Hepatocyte (in vitro differentiated cells): ENCODE data around the gene C14orf119. TPM values are rescaled to one million over a fixed set of nuclear protein-coding genes. Genes with fewer than 3 reads are reported as not detected.

ENCODE experiments used
- DNase-seq: peaks from one replicate; pipeline ENCODE4 v3.0.0-alpha.2; 2016; ENCODE audit warnings: low spot score
- H2AFZ ChIP-seq: fragments of 200-600 bp; sonication (generic); 2 replicates; pipeline ENCODE4 v1.6.0; 2016; ENCODE audit warnings: antibody characterized with exemption, mild to moderate bottlenecking
- H3K27ac ChIP-seq: fragments of 200-600 bp; sonication (generic); 2 replicates; pipeline ENCODE4 v1.5.1; 2016; ENCODE audit warnings: mild to moderate bottlenecking
- H3K27me3 ChIP-seq: fragments of 200-600 bp; sonication (generic); 2 replicates; pipeline ENCODE4 v1.6.1; 2016
- H3K36me3 ChIP-seq: fragments of 200-600 bp; sonication (generic); replicated peaks from 2 replicates; pipeline ENCODE4 v1.5.1; 2016; ENCODE audit warnings: low read depth; ENCODE audit not compliant: insufficient read depth
- H3K4me1 ChIP-seq: fragments of 200-600 bp; sonication (generic); 2 replicates; pipeline ENCODE4 v1.5.1; 2016; ENCODE audit warnings: mild to moderate bottlenecking, moderate library complexity; ENCODE audit not compliant: insufficient read depth
- H3K4me2 ChIP-seq: fragments of 200-600 bp; sonication (generic); 2 replicates; pipeline ENCODE4 v1.6.0; 2016
- H3K4me3 ChIP-seq: fragments of 200-600 bp; sonication (generic); 2 replicates; pipeline ENCODE4 v1.5.1; 2016; ENCODE audit warnings: mild to moderate bottlenecking
- H3K79me2 ChIP-seq: fragments of 200-600 bp; sonication (generic); 2 replicates; pipeline ENCODE4 v1.6.0; 2017; ENCODE audit warnings: mild to moderate bottlenecking
- H3K9me2 ChIP-seq: fragments of 200-600 bp; sonication (generic); replicated peaks from 2 replicates; pipeline ENCODE4 v1.6.0; 2017; ENCODE audit warnings: mild to moderate bottlenecking; ENCODE audit not compliant: insufficient read depth
- H3K9me3 ChIP-seq: fragments of 200-600 bp; sonication (generic); 2 replicates; pipeline ENCODE4 v1.5.1; 2016; ENCODE audit warnings: low read depth, mild to moderate bottlenecking
- H4K20me1 ChIP-seq: fragments of 200-600 bp; sonication (generic); 2 replicates; pipeline ENCODE4 v1.6.0; 2016; ENCODE audit warnings: mild to moderate bottlenecking; ENCODE audit not compliant: insufficient read depth, poor library complexity, severe bottlenecking
- CTCF ChIP-seq: fragments of 200-600 bp; sonication (generic); IDR thresholded peaks from 2 replicates; pipeline ENCODE4 v1.5.1; 2016; ENCODE audit warnings: antibody characterized with exemption, mild to moderate bottlenecking; ENCODE audit not compliant: poor library complexity
- EZH2 ChIP-seq: fragments of 200-600 bp; sonication (generic); IDR thresholded peaks from 2 replicates; pipeline ENCODE4 v1.6.1; 2016; ENCODE audit warnings: antibody characterized with exemption, mild to moderate bottlenecking, borderline replicate concordance
- EZH2phosphoT487 ChIP-seq: fragments of 200-600 bp; sonication (generic); IDR thresholded peaks from one replicate; pipeline ENCODE4 v1.6.1; 2018; ENCODE audit warnings: antibody characterized with exemption, mild to moderate bottlenecking, low read depth, moderate library complexity; ENCODE audit not compliant: unreplicated experiment, severe bottlenecking
- WGBS: methylation state at CpG from one replicate; pipeline ENCODE4 v1.1.6; 2016; ENCODE audit warnings: low lambda C conversion rate; ENCODE audit errors: missing lambda C conversion rate; 5-methylcytosine and 5-hydroxymethylcytosine counted together
- polyA plus RNA-seq: library from polyadenylated mRNA; unstranded; fragments of >200 nt; fragmentation: Nextera tagmentation; extraction: Ambion mirVana; gene quantifications from 2 replicates; pipeline ENCODE4 v1.2.1, GENCODE V29; 2016
- total RNA-seq: library from RNA; depleted of rRNA; stranded (reverse); fragments of >200 nt; gene quantifications from 2 replicates; pipeline ENCODE4 v1.2.3, GENCODE V29; 2014

C14orf119 gene
- total and polyA plus RNA-seq, 2 experiments from 2014 or later, result 47.7 to 146 TPM

- H4K20me1 ChIP-seq, result no peaks in the 10 kb centered on the region
- peak; percentile 70 for DNase-seq
- H3K4me1 ChIP-seq, result peaks cover 10% of the 10 kb centered on the region
- TF ChIP-seq EZH2 (no peak), CTCF (no peak), EZH2phosphoT487 (no peak)
- no peak overlapping the region for H2AFZ ChIP-seq
- H3K27me3 ChIP-seq, result no peaks in the 10 kb centered on the region
- no peaks in the 10 kb centered on the region for H3K79me2 ChIP-seq
- peak overlapping the region; percentile 23 for H3K4me2 ChIP-seq
- H3K4me3 ChIP-seq, result no peak overlapping the region
- peak overlapping the region; percentile 78 for H3K27ac ChIP-seq
- H3K9me3 ChIP-seq, result no peaks in the 10 kb centered on the region
- H3K36me3 ChIP-seq, result no peaks in the 10 kb centered on the region
- WGBS, result 42% methylated on average over 6 of the region's 6 CpGs
- no peaks in the 10 kb centered on the region for H3K9me2 ChIP-seq
These were observed 26.1 kb downstream of the C14orf119 start for GRCh38 chr14:23121361-23121771.

- Histone ChIP-seq H3K9me2 (no peaks in the 10 kb centered on the region), H2AFZ (no peak overlapping the region), H3K4me1 (peaks cover 10% of the 10 kb centered on the region), H3K4me2 (no peak overlapping the region), H3K27me3 (no peaks in the 10 kb centered on the region), H3K27ac (peak overlapping the region; percentile 78), H3K4me3 (no peak overlapping the region), H3K36me3 (no peaks in the 10 kb centered on the region), H3K9me3 (no peaks in the 10 kb centered on the region), H4K20me1 (no peaks in the 10 kb centered on the region), H3K79me2 (no peaks in the 10 kb centered on the region)
- TF ChIP-seq CTCF (no peak), EZH2 (no peak), EZH2phosphoT487 (no peak)
- no peak for DNase-seq
- WGBS, result 81% methylated on average over 6 of the region's 6 CpGs
These were observed 26.8 kb downstream of the C14orf119 start for GRCh38 chr14:23122086-23122485.

GRCh38 chr14:23123419-23123818 lies 28.1 kb downstream of the C14orf119 start:
- H3K9me3 ChIP-seq, result no peaks in the 10 kb centered on the region
- no peak overlapping the region for H3K27ac ChIP-seq
- H3K79me2 ChIP-seq, result no peaks in the 10 kb centered on the region
- no peaks in the 10 kb centered on the region for H4K20me1 ChIP-seq
- no peaks in the 10 kb centered on the region for H3K36me3 ChIP-seq
- peaks cover 10% of the 10 kb centered on the region for H3K4me1 ChIP-seq
- no peak overlapping the region for H2AFZ ChIP-seq
- TF ChIP-seq CTCF (no peak), EZH2 (no peak), EZH2phosphoT487 (no peak)
- no peak overlapping the region for H3K4me2 ChIP-seq
- H3K27me3 ChIP-seq, result no peaks in the 10 kb centered on the region
- no peaks in the 10 kb centered on the region for H3K9me2 ChIP-seq
- 76% methylated on average over 8 of the region's 8 CpGs for WGBS
- H3K4me3 ChIP-seq, result no peak overlapping the region
- peak; percentile 58 for DNase-seq
